GM19468 (cell line): ENCODE data around the gene GPR158.

Experiments used
- ATAC-seq: cut with Tn5 transposase; IDR thresholded peaks from one replicate; pipeline ENCODE4 v1.9.1; 2021; ENCODE audit warnings: mild to moderate bottlenecking, moderate library complexity, moderate number of reproducible peaks; ENCODE audit not compliant: unreplicated experiment; ENCODE audit errors: extremely low read depth

GPR158 gene

DNA sequence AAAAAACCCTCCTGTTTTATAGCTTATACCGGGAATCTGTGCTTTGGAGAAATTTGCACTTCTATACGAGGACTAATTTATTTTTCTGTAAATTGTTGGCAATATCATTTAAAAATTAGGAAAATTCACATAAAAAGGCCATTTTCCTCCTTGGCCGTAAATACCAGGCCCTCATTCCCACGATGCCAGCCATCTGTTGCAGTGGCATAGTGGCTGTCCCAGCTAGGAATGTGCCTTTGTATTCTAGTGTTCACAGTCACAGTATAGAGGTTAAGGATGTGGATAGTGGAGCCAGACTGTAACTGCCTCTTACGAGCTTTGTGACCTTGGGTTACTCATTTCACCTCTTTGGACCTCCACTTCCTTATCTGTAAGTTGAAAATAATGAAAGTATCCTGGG lies 312.5 kb downstream of the GPR158 start:
- ATAC-seq = no peak

- ATAC-seq = no peak
These were observed 317.2 kb downstream of the GPR158 start for GRCh38 chr10:25492040-25492439.

GRCh38 chr10:25492680-25493079 lies 317.9 kb downstream of the GPR158 start:
- no peak for ATAC-seq

- ATAC-seq = no peak
These were observed 318.5 kb downstream of the GPR158 start for GRCh38 chr10:25493122-25493893.

GRCh38 chr10:25497246-25497645 lies 322.4 kb downstream of the GPR158 start:
- no peak for ATAC-seq

DNA sequence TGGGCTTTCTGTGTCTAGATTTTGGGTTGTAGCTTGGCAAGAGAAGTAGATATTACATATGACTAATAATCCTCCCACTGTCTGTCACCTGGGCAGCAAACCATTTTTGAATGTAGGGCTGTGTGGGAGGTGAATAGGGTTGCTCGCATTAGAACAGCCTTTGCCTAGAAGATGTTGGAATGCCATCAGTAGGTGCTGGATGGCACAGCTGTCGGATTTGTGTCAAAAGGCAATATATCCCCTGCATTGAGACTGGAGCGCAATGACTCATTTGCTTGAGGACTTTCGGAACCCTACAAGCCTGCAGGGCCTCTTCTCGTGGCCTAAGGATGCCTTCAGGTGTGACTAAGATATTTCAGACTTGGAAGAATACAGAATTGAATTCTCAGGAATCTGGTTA lies 323.8 kb downstream of the GPR158 start:
- no peak for ATAC-seq

GRCh38 chr10:25501912-25502311 lies 327.1 kb downstream of the GPR158 start:
- no peak for ATAC-seq

DNA sequence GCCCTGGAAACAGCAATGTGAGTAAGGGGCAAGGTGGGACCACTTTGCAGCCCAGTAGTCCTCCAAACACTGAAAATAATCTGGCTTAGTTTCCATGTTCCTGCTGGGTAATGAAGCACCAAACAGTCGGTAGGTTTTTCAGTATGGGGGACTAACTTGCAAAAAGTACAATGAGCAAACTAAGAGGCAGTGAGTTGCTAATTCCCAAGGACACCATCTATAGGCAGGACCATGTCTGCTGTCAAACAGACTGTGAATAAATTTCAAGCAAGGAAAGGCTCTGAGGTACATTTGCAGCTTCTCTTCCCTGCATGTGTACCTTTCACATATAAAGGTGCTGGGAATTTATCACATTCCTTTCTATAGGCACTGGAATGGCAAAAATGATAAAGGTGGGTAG lies 327.7 kb downstream of the GPR158 start:
- no peak for ATAC-seq

GRCh38 chr10:25504306-25504705 lies 329.5 kb downstream of the GPR158 start:
- ATAC-seq = no peak

GRCh38 chr10:25504838-25505237 lies 330.0 kb downstream of the GPR158 start:
- ATAC-seq = no peak

- no peak for ATAC-seq
These were observed 330.7 kb downstream of the GPR158 start for GRCh38 chr10:25505466-25505865.

DNA sequence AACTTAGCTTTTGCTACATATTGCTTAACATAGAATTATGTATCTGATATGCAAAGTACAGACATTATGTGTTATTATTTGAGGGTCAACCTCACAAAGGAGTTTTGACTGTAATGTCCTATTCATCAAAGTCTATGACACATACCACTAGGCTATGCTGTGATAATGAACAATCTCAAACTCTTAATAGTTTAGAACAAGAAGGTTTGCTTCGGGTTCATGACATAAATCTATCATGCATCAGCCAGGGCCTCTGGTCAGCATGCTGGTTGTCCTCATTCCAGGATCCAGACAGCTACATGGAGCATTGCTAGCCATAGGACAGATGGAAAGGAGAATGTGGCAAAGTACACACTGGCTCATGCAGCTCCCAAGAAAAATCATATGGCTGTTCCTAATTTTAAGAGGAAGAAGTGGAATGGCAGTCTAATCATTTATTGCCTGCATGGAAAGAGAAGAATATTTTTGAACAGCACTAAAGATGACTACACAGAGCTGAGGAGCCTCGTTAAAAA lies 332.1 kb downstream of the GPR158 start:
- ATAC-seq = no peak

DNA sequence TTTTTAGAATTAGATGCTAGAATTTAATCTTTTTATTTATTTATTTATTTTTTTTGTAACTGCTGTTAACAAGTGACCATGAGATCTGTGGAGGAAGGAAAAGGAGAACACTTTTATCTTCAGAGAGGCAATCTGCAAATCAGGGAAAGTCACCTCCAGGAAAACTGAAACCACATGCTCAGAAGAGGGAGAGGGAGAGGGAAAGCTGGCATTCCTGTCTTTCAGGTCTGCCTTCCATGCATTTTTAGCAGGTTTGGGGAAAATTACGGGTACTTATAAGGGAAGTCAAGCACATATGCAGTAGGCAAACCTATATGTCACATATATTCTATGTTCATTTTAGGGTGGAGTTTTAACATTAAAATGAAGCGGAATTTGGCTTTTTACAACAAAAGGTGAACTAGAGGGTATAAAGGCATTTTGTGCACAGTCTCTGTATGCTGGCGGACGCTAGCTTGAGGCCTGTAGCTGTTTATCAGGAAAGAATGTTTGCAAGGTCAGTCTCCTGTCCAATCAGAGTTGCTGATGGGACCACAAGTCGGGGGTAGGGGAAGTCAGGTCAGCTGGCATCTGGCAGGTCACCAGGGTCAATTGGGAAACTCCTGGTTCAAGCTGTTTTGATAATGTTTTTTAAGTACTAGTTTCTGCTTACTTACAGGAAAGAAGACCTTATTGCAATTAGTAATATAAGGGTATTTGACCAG lies 333.5 kb downstream of the GPR158 start:
- no peak for ATAC-seq

DNA sequence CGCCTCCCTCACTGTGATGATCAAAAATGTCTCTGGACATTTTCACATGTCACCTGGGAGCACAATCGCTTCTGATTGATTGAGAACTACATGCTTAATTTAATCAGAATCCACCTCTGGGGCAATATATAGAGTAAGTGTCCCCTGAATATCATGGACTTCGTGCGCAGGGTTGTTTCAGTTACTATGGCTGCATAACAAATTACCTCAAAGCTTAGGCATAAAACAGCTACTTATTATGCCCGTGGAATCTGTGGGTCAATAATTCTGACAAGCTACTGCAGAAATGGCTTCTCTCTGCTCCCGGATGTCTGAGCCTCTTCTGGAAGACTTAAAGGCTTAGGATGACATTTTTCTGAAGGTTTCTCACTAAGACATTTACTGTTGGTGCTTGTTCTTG lies 334.4 kb downstream of the GPR158 start:
- ATAC-seq = no peak

DNA sequence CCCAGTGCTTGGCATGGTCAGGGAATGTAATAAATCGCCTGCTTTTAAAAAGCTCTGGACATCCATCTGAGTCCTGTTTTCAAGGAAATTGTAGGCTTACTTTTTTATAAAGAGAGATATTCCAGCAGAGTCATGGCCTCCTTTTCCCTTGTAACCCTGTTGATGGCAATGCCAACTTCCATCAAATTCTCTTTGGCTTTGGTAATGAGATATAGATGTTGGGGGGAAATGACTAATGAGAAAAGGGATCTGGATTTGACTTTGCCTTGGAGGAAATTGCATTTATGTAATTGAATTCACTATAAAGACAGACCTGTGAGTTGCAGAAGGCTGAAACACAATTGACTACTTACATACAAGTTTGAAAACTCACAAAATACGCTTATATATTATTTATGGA lies 347.5 kb downstream of the GPR158 start:
- no peak for ATAC-seq

GRCh38 chr10:25522946-25523608 lies 348.3 kb downstream of the GPR158 start:
- ATAC-seq = no peak

GRCh38 chr10:25530306-25530705 lies 355.5 kb downstream of the GPR158 start:
- ATAC-seq = no peak

GRCh38 chr10:25531457-25532061 lies 356.8 kb downstream of the GPR158 start:
- no peak for ATAC-seq

DNA sequence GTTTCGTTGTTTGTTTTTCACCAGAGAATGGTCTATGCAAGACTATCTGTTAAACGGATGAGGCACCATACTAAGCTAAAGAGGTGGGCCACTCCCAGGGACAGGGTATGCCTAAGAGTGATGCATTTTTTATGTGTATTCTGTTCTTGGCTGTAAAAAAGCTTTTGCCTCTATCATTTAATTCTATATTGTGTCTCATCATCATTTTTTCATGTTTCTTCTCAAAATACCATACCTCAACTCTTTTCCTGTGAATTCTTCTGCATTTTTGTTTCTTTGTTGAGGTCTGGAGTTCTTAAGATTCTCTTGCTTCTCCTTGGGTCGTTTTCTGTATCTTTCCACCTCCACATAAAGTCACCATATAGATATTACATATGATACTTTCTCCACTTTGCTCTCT lies 357.4 kb downstream of the GPR158 start:
- ATAC-seq = no peak

GRCh38 chr10:25536027-25536426 lies 361.2 kb downstream of the GPR158 start:
- no peak for ATAC-seq

- no peak for ATAC-seq
These were observed 372.6 kb downstream of the GPR158 start for GRCh38 chr10:25547382-25547781.
